Activated CD4-positive, alpha-beta memory T cell treated with anti-CD3 and anti-CD28 coated beads for 36 hours (primary cell): ENCODE data around the gene AAGAB. TPM values are rescaled to one million over a fixed set of nuclear protein-coding genes. Genes with fewer than 3 reads are reported as not detected.
"Not testable (repeated sequence)": the region's sequence is repeated elsewhere in the genome, so short reads cannot be mapped to it uniquely, and the experiment has no call there.

Experiments used
- CTCF ChIA-PET: fragments of 350-600 bp; sonication (Branson Sonifier 250); formaldehyde crosslinking; loops from one replicate; lab custom pipeline; 2021; ENCODE audit warnings: antibody characterized with exemption, inconsistent platforms; lab: Charles Lee
- POLR2A ChIA-PET: fragments of 350-600 bp; sonication (Branson Sonifier 250); formaldehyde crosslinking; loops from one replicate; lab custom pipeline; 2021; ENCODE audit warnings: antibody characterized with exemption; lab: Charles Lee
- DNase-seq: peaks from one replicate; pipeline ENCODE4 v3.0.0-alpha.2; 2020
- H3K27ac Mint-ChIP-seq: one replicate; pipeline ENCODE4 v1.8.0; 2021; ENCODE audit warnings: mixed read lengths
- H3K27me3 Mint-ChIP-seq: one replicate; pipeline ENCODE4 v1.8.0; 2021; ENCODE audit warnings: mixed read lengths
- H3K36me3 Mint-ChIP-seq: one replicate; pipeline ENCODE4 v1.8.0; 2021; ENCODE audit warnings: mixed read lengths
- H3K4me1 Mint-ChIP-seq: one replicate; pipeline ENCODE4 v1.8.0; 2021; ENCODE audit warnings: low read depth, mixed read lengths
- H3K4me3 Mint-ChIP-seq: one replicate; pipeline ENCODE4 v1.8.0; 2021; ENCODE audit warnings: mild to moderate bottlenecking, mixed read lengths
- H3K9me3 Mint-ChIP-seq: one replicate; pipeline ENCODE4 v1.8.0; 2021; ENCODE audit warnings: mixed read lengths
- intact Hi-C: fragments of 100-400 bp; cut with micrococcal nuclease; formaldehyde crosslinking; loops from one replicate; pipeline ENCODE4 v1.15.1; 2023
- total RNA-seq, 2 experiments: library from RNA; stranded (reverse); gene quantifications; one replicate each; pipeline ENCODE4 v1.2.3, GENCODE V29; 2021

AAGAB gene
- total RNA-seq, 2 experiments from 2014 or later = 52.3 to 57.0 TPM

DNA sequence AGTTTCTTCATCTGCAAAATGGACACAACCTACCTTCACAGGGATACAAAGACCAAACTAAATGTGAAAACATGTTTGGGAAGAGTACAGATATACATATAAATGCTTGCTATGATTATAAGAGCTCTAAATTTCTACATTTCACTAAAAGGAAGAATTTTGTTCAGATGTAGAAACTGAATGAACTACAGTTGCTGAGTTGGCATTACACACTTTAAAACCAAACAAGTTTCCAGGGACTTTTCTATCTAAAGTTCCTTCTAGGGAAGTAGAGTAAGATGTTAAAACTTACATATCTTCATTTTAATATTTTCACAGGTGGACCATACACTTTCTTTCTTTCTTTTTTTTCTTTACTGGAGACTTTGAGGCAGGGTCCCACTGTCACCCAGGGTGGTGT lies 4.6 kb downstream of the AAGAB start:
- Mint-ChIP-seq H3K4me1 (peaks cover 60% of the 10 kb centered on the region), H3K27me3 (no peaks in the 10 kb centered on the region), H3K4me3 (no peak overlapping the region), H3K27ac (no peak overlapping the region), H3K9me3 (peaks cover 7% of the 10 kb centered on the region), H3K36me3 (peaks cover 23% of the 10 kb centered on the region)
- ChIA-PET CTCF (no interaction called here), POLR2A (no interaction called here)
- intact Hi-C loops = loop anchor here (10.0 kb wide), 1 partner anchor 285 kb away; no protein-coding TSS in a partner anchor
- DNase-seq = no peak

DNA sequence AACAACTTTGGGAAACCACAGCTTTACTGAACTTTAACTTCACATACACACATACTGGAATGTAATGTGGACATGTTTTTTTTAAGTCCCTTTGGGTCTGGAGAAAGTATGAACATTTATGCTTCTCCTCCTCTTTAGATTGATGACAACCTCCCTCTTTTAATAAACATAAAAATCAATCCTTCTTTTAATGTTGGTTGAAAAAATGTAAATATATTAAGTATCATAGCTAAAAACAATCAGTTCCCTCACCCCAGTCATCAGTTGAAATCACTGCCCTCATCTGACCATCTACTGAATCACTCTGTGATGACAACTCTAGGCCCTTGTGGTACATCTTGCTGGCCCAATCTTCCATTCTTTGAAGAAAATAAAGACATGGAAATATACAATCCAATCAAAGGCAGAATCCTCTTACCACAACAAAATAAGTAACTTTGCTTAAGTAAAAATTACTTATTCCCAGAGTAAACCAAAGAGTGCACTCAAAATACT lies 6.4 kb downstream of the AAGAB start:
- ChIA-PET CTCF (interaction anchor here (1.2 kb wide), 1 partner anchor 7 kb away, joined by 3 read pairs; no protein-coding TSS in a partner anchor), POLR2A (no interaction called here)
- no peaks in the 10 kb centered on the region for H3K27me3 Mint-ChIP-seq
- no peak overlapping the region for H3K27ac Mint-ChIP-seq
- peaks cover 23% of the 10 kb centered on the region for H3K36me3 Mint-ChIP-seq
- H3K4me3 Mint-ChIP-seq = no peak overlapping the region
- H3K9me3 Mint-ChIP-seq = peaks cover 7% of the 10 kb centered on the region
- H3K4me1 Mint-ChIP-seq = peaks cover 63% of the 10 kb centered on the region
- intact Hi-C loops = loop anchor here (10.0 kb wide), 1 partner anchor 287 kb away; no protein-coding TSS in a partner anchor
- DNase-seq = no peak

- H3K9me3 Mint-ChIP-seq, H3K27ac Mint-ChIP-seq, POLR2A ChIA-PET, H3K27me3 Mint-ChIP-seq, H3K4me3 Mint-ChIP-seq: not testable (repeated sequence)
- peak; percentile 16 for DNase-seq
- intact Hi-C loops = loop anchor here (10.0 kb wide), 1 partner anchor 288 kb away; no protein-coding TSS in a partner anchor
- Mint-ChIP-seq H3K4me1 (peaks cover 62% of the 10 kb centered on the region), H3K36me3 (peaks cover 27% of the 10 kb centered on the region)
- CTCF ChIA-PET = interaction anchor here (0.6 kb wide), 1 partner anchor 175 kb away, joined by 3 read pairs; no protein-coding TSS in a partner anchor
These were observed 7.9 kb downstream of the AAGAB start for GRCh38 chr15:67246606-67247005.

DNA sequence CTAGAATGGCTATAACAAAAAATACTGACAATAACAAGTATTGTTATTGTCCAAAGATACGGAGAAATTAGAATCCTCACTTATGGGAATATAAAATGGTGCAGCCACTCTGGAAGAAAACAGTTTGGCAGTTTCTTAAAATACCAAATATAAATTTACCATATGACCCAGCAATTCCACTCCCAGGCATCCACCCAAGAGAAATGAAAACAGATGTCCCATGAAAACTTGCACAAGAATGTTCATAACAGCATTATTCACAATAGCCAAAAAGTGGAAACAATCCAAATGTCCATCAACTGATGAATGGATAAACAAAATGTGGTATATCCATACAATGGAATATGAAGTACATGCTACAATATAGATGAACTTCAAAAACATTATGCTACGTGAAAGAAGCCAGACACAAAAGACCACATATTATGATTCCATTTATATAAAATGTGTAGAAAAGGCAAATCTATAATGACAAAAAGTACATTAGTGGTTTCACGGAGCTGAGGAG lies 9.4 kb downstream of the AAGAB start:
- POLR2A ChIA-PET = no interaction called here
- H3K27ac Mint-ChIP-seq = no peak overlapping the region

DNA sequence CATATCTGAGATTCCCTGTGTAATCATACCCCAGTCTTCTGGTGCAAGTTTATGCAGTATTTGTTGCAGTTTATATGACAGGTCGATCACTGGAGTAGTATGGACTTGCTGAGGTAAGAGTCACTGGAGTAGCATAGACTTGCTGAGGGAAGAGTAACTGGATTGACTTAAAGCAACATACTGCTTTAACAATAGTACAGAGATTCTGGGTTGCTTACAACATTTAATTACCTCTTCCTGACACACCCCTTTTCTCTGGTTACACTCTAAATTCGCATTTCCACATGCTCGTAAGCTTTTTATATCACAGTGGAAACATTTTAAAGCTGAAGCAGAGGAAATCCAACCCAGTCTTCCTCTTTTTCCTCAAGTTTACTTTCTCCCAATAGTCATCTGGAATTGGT lies 11.8 kb downstream of the AAGAB start:
- Mint-ChIP-seq H3K9me3 (peaks cover 7% of the 10 kb centered on the region), H3K36me3 (peaks cover 25% of the 10 kb centered on the region), H3K4me3 (no peak overlapping the region), H3K4me1 (peaks cover 61% of the 10 kb centered on the region), H3K27me3 (no peaks in the 10 kb centered on the region), H3K27ac (peak overlapping the region; percentile 13)
- ChIA-PET POLR2A (no interaction called here), CTCF (no interaction called here)
- DNase-seq = no peak
- intact Hi-C loops = loop anchor here (5.0 to 10.0 kb wide), 2 partner anchors 292 to 595 kb away; no protein-coding TSS in a partner anchor

More for the DNA sequence above, 9.4 kb downstream of the AAGAB start:
- DNase-seq = no peak
- H3K4me1 Mint-ChIP-seq = peaks cover 68% of the 10 kb centered on the region
- H3K27me3 Mint-ChIP-seq = no peaks in the 10 kb centered on the region
- no peak overlapping the region for H3K4me3 Mint-ChIP-seq
- peaks cover 27% of the 10 kb centered on the region for H3K36me3 Mint-ChIP-seq
- CTCF ChIA-PET = no interaction called here
- peaks cover 7% of the 10 kb centered on the region for H3K9me3 Mint-ChIP-seq
- intact Hi-C loops = loop anchor here (5.0 to 10.0 kb wide), 2 partner anchors 290 to 592 kb away; no protein-coding TSS in a partner anchor

- H3K4me1 Mint-ChIP-seq = peaks cover 51% of the 10 kb centered on the region
- intact Hi-C loops = loop anchor here (1.0 to 10.0 kb wide), 13 partner anchors 13 to 596 kb away; partner anchors contain the start of genes AAGAB and IQCH
- no peaks in the 10 kb centered on the region for H3K27me3 Mint-ChIP-seq
- POLR2A ChIA-PET = interaction anchor here (1.5 to 2.4 kb wide), 3 partner anchors 13 to 140 kb away, joined by 5 to 21 read pairs (median 14); partner anchors contain the start of genes AAGAB and IQCH
- H3K27ac Mint-ChIP-seq = peak overlapping the region; percentile 92
- peak overlapping the region; percentile 58 for H3K4me3 Mint-ChIP-seq
- DNase-seq = peak; percentile 72
- H3K36me3 Mint-ChIP-seq = peaks cover 12% of the 10 kb centered on the region
- CTCF ChIA-PET = interaction anchor here (0.9 to 3.6 kb wide), 7 partner anchors 7 to 295 kb away, joined by 3 to 22 read pairs (median 13); partner anchors contain the start of genes AAGAB and IQCH
- H3K9me3 Mint-ChIP-seq = no peaks in the 10 kb centered on the region
These were observed 13.2 kb downstream of the AAGAB start for GRCh38 chr15:67241132-67241855.

DNA sequence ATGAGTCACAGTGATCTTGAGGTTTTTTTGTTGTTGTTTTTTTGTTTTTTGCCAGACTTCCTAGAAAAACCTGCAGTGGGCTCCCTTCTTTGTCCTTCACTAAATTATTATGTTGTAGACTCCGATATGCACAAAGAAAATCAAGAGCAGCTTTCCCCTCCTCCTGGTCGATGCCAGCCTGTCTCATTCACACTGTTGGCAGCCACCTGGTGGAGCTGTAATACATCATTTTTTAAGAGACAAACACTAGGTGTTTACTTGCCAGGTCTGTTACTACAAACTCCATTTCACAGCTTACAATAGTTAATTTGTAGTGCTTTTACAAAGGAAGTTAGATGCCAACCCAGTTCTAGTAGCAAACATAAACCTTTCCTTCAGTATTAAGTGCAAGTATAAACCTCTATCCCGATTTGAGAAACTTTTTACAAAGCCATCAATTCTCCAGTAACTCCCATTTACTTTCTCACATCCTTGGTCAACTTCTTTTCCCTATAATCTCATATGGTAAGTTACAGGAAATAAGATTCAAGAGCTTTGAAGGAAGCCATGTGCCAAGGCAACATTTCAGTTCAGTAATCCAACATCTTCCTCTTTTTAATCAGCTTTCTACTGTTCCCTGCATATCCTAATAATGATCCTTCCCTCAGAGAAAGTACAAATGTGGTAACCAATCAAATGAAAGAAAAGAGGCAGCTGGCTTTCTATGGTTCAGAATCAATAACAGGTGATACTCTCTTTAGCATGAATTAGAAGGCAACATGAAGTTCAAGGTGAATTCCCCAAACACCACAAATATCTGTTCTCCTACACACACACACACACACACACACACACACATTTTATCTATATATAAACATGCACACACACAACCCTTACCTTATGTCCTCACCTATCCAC lies 14.0 kb downstream of the AAGAB start:
- POLR2A ChIA-PET = interaction anchor here (1.4 to 2.4 kb wide), 4 partner anchors 14 to 139 kb away, joined by 3 to 21 read pairs (median 10); partner anchors contain the start of genes AAGAB and IQCH
- peaks cover 48% of the 10 kb centered on the region for H3K4me1 Mint-ChIP-seq
- peak overlapping the region; percentile 58 for H3K4me3 Mint-ChIP-seq
- no peaks in the 10 kb centered on the region for H3K9me3 Mint-ChIP-seq
- CTCF ChIA-PET = interaction anchor here (0.6 to 3.6 kb wide), 23 partner anchors 8 to 294 kb away, joined by 3 to 22 read pairs (median 4); partner anchors contain the start of genes AAGAB, IQCH and SMAD3
- peaks cover 9% of the 10 kb centered on the region for H3K36me3 Mint-ChIP-seq
- DNase-seq = peak; percentile 40
- peak overlapping the region; percentile 92 for H3K27ac Mint-ChIP-seq
- intact Hi-C loops = loop anchor here (1.0 to 10.0 kb wide), 14 partner anchors 14 to 597 kb away; partner anchors contain the start of genes AAGAB and IQCH
- H3K27me3 Mint-ChIP-seq = no peaks in the 10 kb centered on the region

DNA sequence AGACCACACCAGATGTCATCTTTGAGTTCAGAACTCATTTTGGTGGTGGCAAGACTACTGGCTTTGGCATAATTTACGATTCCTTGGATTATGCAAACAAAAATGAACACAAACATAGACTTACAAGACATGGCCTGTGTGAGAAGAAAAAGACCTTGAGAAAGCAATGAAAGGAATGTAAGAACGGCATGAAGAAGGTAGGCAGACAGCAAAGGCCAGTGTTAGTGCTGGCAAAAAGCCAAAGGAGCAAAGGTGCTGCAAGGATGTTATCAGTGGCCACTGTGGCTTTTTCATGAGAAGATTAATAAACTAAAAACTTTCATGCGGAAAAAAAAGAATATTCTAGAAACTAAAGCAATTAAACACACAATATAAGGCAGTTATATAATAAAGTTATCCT lies 21.9 kb downstream of the AAGAB start:
- Mint-ChIP-seq H3K36me3 (peaks cover 44% of the 10 kb centered on the region), H3K27ac (no peak overlapping the region), H3K4me3 (no peak overlapping the region), H3K4me1 (peaks cover 7% of the 10 kb centered on the region), H3K27me3 (no peaks in the 10 kb centered on the region), H3K9me3 (no peaks in the 10 kb centered on the region)
- CTCF ChIA-PET = no interaction called here
- POLR2A ChIA-PET = no interaction called here
- intact Hi-C loops = no loop called here
- no peak for DNase-seq

- intact Hi-C loops = no loop called here
- H3K27ac Mint-ChIP-seq = no peak overlapping the region
- no peak for DNase-seq
- no peaks in the 10 kb centered on the region for H3K27me3 Mint-ChIP-seq
- H3K36me3 Mint-ChIP-seq = peaks cover 44% of the 10 kb centered on the region
- peaks cover 7% of the 10 kb centered on the region for H3K4me1 Mint-ChIP-seq
- H3K4me3 Mint-ChIP-seq = no peak overlapping the region
- H3K9me3 Mint-ChIP-seq = no peaks in the 10 kb centered on the region
- ChIA-PET CTCF (no interaction called here), POLR2A (no interaction called here)
These were observed 24.0 kb downstream of the AAGAB start for GRCh38 chr15:67230504-67230903.

- no peak overlapping the region for H3K27ac Mint-ChIP-seq
- H3K9me3 Mint-ChIP-seq = no peaks in the 10 kb centered on the region
- no peak for DNase-seq
- no peak overlapping the region for H3K4me3 Mint-ChIP-seq
- peaks cover 7% of the 10 kb centered on the region for H3K4me1 Mint-ChIP-seq
- peaks cover 32% of the 10 kb centered on the region for H3K36me3 Mint-ChIP-seq
- POLR2A ChIA-PET = no interaction called here
- CTCF ChIA-PET = no interaction called here
- H3K27me3 Mint-ChIP-seq = no peaks in the 10 kb centered on the region
- intact Hi-C loops = no loop called here
These were observed 26.2 kb downstream of the AAGAB start for GRCh38 chr15:67228286-67228685.

DNA sequence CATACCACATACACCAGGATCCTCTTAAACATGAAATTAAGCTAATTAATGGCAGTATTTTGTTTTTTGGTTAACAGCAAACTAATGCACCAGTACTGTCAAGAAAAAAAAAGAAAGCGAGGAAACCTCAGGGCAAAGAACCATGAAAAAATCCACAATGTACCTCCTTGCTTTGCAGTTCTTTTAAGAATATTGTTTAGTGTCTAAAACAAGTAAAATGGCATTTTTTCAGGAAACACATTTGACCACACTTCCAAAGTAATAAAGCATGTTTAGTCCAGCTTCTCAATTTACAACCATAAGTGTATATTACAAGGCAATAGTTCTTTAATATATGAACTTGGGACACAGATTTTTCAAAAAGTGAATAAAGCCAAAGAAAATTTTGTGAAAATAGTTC lies 26.6 kb downstream of the AAGAB start:
- Mint-ChIP-seq H3K27ac (no peak overlapping the region), H3K9me3 (no peaks in the 10 kb centered on the region), H3K36me3 (peaks cover 28% of the 10 kb centered on the region), H3K27me3 (no peaks in the 10 kb centered on the region), H3K4me1 (peaks cover 7% of the 10 kb centered on the region), H3K4me3 (no peak overlapping the region)
- intact Hi-C loops = no loop called here
- ChIA-PET CTCF (no interaction called here), POLR2A (interaction anchor here (0.6 kb wide), 1 partner anchor 249 kb away, joined by 3 read pairs; no protein-coding TSS in a partner anchor)
- DNase-seq = no peak
